ENCODE data around the gene PLEKHG5.

- peak; percentile 71 to 91 (median 78) for TF ChIP-seq CTCF (IDR thresholded peaks at IDR 0.05)
- TF ChIP-seq POLR2A (IDR thresholded peaks at IDR 0.05; ENCODE audit: low read depth) = no peak
- no peak for TF ChIP-seq EP300 (IDR thresholded peaks at IDR 0.05)
- peak in 1 of 2 donors; percentile 14 for TF ChIP-seq POLR2AphosphoS5 (IDR thresholded peaks at IDR 0.05)
Observed at GRCh38 chr1:6486433-6487011, 4.9 kb downstream of the PLEKHG5 start.
